Stimulated activated CD4-positive, alpha-beta T cell treated with anti-CD3 and anti-CD28 coated beads, TNF-alpha, amount 100 ng/mL, for 1 hour (primary cell): ENCODE data around the gene SRP14.

ENCODE experiments used
- DNase-seq, 3 donors: peaks; one replicate each; pipeline ENCODE4 v3.0.0-alpha.2; 2020; ENCODE audit warnings: low read depth in 3 of 3, low spot score in 1 of 3

Gene SRP14

GRCh38 chr15:39990706-39991105 is 48.3 kb downstream of the SRP14 start:
- no peak for DNase-seq

- DNase-seq = no peak
Measured at GRCh38 chr15:39987821-39988220, 51.2 kb downstream of the SRP14 start.
